ENCODE data around the gene ATP9A.

DNA sequence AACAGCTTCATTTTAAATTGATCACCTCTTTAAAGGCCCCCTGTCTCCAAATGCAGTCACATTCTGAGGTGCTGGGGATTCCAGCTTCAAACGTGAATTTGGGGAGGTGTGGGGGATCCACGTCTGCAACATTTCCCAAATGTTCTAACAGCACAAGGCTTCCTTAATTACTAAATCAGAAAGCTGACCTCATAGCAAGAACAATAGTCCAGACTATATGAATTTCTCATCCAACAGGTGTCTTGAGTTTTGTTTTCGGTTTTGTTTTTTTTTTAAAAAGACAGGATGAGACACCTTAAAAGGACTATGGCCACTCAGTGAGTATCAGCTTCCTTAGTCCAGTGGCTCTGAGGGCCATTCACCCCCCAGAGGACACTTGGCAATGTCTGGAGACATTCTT is 11.5 kb downstream of the ATP9A start:
- TF ChIP-seq, protein P1, sequence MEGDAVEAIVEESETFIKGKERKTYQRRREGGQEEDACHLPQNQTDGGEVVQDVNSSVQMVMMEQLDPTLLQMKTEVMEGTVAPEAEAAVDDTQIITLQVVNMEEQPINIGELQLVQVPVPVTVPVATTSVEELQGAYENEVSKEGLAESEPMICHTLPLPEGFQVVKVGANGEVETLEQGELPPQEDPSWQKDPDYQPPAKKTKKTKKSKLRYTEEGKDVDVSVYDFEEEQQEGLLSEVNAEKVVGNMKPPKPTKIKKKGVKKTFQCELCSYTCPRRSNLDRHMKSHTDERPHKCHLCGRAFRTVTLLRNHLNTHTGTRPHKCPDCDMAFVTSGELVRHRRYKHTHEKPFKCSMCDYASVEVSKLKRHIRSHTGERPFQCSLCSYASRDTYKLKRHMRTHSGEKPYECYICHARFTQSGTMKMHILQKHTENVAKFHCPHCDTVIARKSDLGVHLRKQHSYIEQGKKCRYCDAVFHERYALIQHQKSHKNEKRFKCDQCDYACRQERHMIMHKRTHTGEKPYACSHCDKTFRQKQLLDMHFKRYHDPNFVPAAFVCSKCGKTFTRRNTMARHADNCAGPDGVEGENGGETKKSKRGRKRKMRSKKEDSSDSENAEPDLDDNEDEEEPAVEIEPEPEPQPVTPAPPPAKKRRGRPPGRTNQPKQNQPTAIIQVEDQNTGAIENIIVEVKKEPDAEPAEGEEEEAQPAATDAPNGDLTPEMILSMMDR (IDR thresholded peaks at IDR 0.05): no peak
- TF ChIP-seq RAD21 (IDR thresholded peaks at IDR 0.05; ENCODE audit: low read length): no peak
- TF ChIP-seq NRF1 (IDR thresholded peaks at IDR 0.05; ENCODE audit: low read depth, low read length): no peak
- TF ChIP-seq POLR2AphosphoS5 (IDR thresholded peaks at IDR 0.05; ENCODE audit: low read depth, low read length): no peak
- TF ChIP-seq, protein P2, sequence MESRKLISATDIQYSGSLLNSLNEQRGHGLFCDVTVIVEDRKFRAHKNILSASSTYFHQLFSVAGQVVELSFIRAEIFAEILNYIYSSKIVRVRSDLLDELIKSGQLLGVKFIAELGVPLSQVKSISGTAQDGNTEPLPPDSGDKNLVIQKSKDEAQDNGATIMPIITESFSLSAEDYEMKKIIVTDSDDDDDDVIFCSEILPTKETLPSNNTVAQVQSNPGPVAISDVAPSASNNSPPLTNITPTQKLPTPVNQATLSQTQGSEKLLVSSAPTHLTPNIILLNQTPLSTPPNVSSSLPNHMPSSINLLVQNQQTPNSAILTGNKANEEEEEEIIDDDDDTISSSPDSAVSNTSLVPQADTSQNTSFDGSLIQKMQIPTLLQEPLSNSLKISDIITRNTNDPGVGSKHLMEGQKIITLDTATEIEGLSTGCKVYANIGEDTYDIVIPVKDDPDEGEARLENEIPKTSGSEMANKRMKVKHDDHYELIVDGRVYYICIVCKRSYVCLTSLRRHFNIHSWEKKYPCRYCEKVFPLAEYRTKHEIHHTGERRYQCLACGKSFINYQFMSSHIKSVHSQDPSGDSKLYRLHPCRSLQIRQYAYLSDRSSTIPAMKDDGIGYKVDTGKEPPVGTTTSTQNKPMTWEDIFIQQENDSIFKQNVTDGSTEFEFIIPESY (IDR thresholded peaks at IDR 0.05; ENCODE audit: borderline replicate concordance, low read depth): no peak
- no peak for TF ChIP-seq YY1 (IDR thresholded peaks at IDR 0.05; ENCODE audit: low read depth)
